M059J (cell line): Measurements from ENCODE around the gene LYPD4. TPM values are rescaled to one million over a fixed set of nuclear protein-coding genes. Genes with fewer than 3 reads are reported as not detected.

Source experiments
- DNase-seq: peaks from one replicate; pipeline ENCODE4 v3.0.0-alpha.2; 2012; ENCODE audit warnings: low read depth
- total RNA-seq: library from RNA; depleted of rRNA; stranded (reverse); fragments of >200 nt; shearing (Covaris generic); gene quantifications from 2 replicates; pipeline ENCODE4 v1.2.3, GENCODE V29; 2014

Gene LYPD4
- total RNA-seq, 1 experiment from 2014 or later, result not detected

DNA sequence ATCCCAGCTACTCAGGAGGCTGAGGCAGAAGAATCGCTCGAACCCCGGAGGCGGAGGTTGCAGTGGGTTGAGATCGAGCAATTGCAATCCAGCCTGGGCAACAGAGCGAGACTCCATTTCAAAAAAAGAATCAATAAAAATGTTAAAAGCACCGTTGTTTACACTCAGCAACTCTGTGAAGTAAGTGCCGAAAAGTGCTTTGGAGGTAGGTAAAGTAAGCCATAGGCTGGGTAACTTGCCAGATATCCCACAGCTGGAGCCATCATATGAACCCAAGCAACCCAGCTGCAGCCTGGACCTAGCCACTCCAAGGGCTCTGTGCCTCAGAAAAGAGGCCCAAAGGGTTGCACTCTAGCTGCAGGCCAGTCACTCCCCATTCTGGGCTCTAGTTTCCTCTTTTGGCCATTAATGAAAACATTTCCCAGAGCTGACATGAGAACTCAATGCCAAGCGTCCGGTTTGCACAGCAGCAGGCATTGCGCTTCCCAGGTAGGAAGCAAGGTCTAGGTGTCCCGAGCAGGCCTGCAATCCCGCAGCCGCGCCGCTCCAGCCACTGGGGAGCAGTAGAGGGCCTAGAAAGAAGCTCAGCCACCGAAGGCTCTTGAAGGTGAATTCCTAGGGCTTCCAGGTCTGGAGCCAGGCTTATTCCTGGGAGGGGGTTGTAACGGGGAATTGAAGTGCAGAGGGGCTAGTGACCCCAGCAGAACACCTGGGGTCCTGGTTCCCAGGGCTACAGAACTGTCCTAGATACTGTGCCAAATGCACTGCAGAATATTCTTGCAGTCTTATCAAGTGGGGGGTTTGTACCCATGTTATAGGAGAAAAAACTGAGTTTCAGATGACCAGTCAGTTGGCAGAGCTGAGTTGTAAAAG lies 28.5 kb upstream of the LYPD4 start:
- DNase-seq, result peak; percentile 74

DNA sequence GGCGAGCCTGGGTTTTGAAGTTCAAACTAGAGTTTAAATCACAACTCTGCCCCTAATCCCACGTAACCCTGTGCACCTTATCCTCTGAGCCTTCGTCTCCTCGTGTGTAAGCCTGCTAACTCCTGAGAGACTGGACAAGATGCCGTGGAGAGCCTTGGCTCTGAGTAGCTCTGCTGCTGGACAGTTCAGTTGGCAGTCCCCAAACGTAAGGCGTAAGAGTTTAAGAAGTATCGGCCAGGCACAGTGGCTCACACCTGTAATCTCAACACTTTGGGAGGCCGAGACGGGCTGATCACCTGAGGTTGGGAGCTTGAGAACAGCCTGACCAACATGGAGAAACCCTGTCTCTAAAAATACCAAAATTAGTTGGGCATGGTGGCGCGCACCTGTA lies 27.9 kb upstream of the LYPD4 start:
- DNase-seq, result no peak

DNA sequence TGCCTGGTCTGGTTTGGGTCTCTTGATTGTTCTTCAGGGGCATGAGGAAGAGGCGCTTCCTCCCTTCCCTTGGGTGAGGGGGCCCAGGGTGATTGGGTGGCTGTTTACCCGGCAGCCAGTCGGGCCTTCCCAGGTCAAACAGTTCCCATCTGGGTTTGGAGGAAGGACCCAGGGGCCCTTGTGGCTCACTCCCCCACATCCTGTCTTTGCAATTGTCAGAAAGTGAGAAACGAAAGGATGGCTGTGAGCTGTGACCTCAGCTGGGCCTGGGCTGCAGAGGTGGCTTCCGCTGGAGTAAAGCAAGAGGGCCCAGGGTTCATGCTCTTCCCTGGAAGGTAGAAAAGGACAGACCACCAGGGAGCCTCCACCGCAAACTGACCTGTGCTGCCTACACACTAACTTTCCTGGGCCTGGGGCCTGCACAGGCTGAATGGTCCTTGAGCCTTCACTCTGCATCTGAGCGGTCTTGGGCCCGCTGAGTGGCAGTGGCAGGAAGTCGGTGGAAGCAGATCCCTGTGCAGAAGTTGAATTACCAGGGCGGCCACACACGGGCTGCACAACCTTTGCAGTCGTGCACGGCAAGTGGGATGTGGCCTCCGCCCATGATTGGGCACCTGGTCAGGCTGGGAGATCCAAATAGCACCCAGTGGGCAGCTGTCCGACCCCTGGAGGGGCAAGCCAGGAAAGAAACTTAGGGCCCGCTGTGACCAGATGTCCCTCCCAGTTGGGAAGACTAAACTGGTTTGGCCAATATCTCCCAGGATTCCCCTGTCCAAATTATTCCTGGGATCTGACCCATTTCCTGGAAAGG lies 27.3 kb upstream of the LYPD4 start:
- DNase-seq, result no peak

DNA sequence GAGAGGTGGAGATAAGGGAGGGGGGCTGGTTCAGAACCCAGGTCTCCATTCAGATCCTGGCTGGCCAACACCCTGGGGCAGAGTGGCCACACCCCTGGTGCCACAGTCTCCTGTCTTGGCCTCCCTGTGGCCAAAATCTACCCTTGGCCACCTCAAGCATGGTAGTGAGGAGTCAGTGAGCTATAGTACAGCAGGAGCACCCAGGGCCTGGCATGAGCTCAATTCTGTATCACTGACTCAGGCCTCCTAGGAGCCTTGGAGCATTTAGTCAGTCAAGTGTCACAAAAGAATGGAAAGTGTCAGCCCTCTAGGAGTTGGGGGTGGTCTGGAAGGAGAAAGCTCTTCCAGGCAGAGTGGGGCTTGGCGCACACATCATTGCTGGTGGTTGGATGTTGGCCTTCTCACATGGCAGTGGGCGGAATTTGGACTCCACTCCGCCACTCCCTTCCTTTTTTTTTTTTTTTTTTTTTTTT lies 26.0 kb upstream of the LYPD4 start:
- DNase-seq, result peak; percentile 70

DNA sequence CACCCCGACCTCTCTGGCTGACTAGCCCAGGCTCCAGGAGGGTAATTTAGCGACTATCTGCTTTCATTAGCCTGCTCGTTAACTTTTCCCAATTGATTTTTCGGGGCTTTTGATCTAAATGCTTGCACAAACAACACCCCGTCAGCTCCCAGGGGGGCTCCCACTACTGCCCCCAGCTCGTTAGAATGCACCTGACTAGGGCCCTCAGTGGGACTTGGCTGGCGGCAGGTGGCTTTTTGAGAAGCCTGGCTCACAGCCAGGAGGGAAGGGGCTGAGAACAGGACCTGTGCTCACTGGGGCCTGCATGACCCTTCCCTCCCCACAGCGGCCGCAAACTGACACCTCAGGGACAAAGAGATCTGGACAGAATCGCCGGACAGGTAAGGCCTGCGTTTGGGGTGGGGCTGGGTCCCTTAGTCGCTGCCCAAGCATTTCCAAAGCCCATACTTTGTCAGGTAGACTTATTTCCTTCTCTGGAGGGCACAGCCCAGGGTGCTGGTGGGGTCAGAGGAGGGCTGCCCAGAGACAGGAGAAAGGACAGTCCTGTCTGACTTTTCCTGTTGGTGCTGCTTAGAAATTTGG lies 25.0 kb upstream of the LYPD4 start:
- DNase-seq, result no peak

DNA sequence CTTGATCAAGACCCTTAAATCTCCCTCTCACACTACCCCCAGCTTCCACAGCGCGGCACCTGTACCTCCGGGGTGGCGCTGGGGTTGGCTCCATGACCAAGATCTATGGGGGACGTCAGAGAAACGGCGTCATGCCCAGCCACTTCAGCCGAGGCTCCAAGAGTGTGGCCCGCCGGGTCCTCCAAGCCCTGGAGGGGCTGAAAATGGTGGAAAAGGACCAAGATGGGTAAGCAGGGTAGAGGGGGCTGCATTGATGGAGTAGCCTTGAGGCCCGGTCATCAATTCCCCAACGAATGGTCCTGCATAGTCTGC lies 24.5 kb upstream of the LYPD4 start:
- no peak for DNase-seq

DNA sequence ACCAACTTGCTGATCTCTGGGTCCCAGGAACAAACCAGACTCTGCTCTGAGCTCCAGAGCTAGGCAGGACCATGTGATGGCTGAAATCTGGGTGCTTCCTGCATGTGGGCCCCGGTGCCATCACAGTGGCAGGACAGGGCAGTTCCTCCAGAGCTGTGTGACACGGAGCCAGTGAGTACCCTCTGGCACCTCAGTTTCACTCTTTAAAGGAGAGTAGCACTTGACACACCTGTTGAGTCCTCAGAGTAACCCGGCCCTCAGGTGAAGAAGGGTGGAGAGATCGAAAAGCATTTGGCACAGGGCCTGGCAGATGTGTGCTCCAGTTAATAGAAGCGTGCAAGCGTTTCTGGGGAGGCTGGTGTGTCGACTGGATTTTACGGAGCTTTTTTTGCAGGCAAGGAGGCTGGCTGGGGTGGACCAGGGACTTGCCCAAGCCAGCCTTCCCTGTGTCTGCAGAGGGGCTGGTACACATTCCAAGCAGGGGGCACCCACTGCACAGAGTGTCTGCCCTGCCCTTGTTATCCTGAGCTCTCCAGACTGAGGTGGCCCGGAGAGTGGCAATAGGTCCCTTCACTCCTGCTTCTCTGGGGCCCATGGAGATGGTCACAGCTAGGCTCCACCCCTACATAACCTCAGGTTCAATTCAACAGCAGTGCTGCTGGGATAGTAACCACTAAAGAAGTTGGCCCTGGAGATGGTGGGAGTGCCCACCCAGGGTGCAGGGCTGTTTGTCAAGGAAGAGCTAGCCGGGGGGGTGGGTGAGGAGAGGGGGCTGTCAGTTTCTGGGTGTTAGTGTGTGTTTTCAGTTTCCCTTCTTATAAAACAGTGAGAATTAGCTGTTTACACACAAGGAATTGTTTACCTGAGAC lies 23.9 kb upstream of the LYPD4 start:
- no peak for DNase-seq

DNA sequence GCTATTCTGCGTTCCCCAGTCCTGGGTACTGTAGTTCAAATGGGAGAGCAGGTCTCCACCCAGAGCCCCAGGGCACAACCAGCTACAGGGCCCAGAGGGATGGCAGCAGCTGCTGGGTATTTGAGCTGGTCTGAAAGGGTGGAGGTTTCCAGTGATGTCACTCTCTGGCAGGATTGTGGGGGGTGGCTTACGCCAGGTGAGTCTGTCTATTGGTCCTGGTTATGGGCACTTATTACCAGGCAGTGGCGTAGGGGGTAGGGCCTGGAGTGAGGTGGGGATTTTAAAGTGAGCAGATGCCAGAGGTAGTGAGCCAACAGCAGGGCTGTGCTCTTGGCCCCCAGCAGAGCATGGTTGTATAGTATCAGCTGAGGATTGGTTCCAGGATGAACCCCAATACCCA lies 21.8 kb upstream of the LYPD4 start:
- no peak for DNase-seq

DNA sequence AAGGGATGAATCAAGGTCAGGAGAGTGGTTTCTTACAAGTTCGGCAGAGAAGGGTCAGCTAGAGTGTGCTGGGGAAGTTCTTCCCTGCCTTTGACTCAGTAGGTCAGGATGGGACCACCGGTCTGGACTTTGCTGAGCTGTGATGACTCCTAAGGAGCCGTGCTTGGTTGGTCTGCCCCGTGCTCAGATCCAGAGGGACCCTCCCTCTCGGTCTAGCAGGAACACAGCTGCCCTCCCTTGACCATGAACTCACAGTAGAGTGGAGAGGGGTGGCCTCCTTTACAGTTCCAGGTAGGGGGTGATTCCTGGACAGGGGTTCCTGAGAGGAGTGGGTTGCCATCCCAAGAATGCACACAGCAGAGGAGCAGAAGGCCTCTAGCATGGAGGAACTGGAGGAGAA lies 19.9 kb upstream of the LYPD4 start:
- DNase-seq, result no peak

DNA sequence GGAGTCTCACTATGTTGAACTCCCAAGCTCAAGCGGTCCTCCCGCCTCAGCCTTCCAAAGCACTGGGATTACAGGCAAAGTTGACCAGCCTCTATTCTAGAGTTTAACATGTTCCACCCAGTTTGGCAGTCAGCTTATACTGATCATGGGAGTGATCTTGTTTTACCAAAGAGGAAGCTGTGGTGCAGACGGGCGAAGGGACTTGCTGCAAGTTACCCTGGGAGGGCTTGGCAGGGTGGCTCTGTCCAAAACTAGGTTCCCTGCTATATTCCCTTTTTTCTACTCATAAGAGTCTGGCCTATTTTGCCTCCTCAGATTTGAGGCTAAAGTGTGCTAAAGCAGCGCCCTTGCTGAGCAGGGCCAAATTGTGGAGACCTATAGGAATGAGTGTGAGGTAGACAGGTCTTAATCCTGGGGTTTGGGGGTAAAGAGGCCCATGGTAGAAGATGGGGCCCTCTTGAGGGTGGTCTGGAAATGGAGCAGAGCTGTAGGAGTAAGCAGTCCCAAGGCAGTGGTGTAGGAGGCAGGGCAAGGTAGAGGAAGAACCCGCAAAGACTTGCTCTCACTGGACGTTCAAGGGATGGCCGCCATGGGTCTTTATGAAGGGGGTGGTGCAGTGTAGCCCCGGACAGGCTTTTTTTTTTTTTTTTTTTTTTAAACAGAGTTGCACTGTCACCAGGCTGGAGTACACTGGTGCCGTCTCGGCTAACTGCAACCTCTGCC lies 18.9 kb upstream of the LYPD4 start:
- DNase-seq, result no peak

DNA sequence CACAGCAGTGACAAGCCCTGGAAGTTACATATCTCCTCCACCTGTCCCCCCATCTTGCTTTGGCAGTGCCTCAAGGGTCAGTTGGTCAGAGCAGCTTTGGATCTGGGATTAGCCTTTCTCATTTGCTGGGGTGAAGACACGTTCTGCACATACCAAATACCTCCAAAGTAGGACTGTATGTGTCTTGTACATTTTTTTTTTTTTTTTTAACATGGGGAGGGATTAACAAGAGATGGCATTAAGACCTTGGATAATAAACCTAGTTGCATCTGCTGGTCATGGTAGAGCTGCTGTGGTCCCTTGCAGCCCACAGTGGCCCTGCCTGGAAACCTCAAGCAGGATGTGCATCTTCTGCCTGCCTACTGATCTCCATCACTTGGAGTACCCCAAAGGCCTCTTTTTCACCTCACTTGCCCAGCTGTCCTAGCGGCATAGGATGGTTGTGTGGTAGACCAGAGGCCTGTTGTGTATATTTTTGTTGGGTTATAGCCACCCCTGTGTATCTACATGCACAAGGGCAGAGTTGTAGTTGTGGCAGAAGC lies 18.0 kb upstream of the LYPD4 start:
- no peak for DNase-seq

DNA sequence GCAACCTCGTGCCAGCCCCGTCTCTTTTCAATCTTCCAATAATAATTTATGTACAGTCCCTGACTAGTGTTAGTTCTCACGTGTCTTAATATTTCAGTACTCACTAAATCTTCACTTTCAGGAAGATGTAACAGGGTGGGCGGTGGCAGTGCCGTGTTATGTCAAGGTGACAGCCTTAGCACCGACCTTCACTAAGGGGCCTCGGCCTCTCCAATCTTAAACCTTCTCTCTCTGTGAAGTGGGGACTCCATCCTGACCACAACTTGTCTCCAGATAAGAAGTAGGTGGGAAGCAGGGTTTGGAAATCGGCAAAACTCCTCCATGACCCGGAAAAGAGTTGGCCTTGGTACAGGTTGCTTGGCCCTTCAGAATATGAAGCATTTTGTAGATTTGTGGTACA lies 17.4 kb upstream of the LYPD4 start:
- DNase-seq, result no peak

DNA sequence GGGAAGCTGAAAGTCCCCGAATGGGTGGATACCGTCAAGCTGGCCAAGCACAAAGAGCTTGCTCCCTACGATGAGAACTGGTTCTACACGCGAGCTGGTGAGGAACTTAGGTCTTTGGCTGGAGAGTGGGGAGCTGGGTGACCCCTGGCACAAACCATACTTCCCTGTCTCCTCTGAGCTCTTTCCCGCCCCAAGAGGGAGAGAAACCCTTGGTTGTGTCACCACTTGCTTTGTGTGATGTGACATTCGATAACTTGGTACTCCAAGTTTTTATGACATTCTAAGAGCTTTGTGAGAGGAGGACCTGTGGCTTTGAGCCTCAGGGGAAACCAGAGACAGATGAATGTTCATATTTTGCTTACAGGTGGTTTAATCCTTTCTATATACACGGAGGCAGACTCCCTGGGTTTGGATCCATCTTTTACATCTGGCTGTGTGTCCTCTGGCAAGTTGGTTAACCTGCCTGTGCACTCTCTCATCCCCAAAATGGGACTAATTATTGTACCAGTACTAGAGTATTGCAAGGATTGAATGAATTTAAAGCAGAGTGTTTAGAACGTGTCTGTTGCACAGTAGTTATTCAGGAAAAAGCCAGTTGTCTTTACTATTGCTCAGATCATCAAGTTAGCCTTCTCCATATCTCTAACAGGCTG lies 16.8 kb upstream of the LYPD4 start:
- no peak for DNase-seq

DNA sequence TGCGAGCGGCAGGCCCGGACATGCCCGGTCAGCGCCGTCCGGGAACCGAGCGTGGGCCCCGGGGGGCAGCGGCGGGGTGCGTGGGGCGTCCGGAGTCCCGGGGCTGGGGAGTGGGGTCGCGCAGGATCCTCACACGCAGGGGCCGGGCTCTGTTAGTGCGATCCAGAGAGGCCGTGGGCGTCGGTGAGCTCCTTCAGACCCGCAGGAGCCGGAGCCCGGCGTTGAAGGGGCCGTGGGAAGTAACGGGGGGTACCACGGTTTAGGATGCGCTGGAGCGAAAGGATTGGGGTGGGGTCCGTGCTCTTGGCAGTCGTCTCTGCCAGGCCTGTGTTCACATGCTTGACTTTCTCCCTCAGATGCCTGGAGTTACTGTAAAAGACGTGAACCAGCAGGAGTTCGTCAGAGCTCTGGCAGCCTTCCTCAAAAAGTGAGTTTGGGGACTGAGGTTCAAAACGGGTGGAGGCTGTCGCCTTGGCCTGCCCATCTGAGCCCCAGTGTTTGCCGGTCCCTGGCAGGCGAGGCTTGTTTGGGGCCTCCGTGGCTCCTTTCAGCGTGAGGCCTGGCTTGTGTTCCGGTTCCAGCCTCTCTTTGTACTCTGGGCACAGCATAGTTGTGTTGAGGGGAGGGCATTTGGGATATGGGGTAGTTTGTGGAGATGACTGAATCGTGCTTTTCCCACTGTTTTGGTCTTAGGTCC lies 16.1 kb upstream of the LYPD4 start:
- DNase-seq, result no peak

DNA sequence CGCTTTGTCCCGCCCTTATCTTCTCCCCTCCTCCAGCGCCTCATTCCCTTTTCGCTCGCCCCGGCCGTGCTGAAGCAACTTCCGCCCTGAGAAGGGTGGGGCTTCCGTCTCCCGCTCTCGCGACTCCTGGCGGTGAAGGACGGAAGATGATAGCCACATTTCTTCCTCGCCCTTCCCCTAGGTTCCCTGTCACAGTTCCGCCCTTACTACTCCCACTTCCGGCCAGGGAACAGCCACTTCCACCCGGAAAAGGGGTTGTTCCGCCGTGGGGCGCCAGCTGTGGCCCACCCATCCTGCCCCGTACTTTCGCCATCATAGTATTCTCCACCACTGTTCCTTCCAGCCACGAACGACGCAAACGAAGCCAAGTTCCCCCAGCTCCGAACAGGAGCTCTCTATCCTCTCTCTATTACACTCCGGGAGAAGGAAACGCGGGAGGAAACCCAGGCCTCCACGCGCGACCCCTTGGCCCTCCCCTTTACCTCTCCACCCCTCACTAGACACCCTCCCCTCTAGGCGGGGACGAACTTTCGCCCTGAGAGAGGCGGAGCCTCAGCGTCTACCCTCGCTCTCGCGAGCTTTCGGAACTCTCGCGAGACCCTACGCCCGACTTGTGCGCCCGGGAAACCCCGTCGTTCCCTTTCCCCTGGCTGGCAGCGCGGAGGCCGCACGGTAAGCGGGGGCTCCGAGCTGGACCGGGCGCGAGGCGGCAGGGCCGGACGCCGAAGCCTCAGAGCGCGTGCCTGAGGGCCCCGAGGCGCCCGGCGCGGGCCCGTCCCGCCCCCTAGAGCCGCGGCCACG lies 15.3 kb upstream of the LYPD4 start, which contains the start of gene RPS19:
Gene RPS19, plus strand, starts transcription at position 638 of the 801 bp plus-strand sequence. CDS start 520 bp downstream, outside the sequence.
- peak; percentile 98 for DNase-seq

DNA sequence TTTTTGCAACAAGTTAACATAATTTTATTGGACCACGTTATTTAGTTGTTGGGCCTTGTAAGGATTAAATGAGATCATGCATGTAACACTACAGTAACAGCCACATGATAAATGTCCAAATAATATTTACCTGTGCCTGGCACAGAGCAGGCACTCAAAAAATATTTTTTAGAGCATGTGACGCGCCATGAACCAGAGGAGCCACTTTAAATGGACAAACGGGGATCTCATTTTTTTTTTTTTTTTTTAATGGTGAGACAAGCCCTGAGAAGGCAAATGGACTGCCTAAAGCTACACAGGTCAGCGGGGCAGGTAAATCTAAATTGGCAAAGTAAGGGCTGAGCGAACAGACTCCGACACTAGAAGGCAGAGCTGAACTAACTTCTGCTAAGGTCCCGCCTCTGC lies 14.7 kb upstream of the LYPD4 start:
- DNase-seq, result no peak

DNA sequence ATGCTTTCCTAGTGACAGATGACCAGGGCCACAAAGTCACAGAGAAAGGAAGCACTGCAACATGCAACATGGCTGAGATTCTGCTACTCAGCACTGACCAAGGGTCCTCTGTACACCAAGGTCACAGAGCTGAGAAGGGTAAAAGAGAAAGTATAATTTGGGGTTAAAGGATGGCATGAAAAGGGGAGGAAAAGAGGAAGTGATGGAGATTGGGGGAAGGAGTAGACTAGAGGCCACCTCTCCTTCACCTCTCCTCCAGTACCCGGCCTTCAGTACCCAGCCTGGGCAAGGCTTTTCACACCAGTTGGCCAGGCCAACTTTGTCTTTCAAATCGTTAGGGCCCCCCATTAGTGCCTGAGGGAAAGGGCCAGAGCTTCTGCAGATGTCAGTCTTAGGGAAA lies 9.3 kb upstream of the LYPD4 start:
- DNase-seq, result no peak

DNA sequence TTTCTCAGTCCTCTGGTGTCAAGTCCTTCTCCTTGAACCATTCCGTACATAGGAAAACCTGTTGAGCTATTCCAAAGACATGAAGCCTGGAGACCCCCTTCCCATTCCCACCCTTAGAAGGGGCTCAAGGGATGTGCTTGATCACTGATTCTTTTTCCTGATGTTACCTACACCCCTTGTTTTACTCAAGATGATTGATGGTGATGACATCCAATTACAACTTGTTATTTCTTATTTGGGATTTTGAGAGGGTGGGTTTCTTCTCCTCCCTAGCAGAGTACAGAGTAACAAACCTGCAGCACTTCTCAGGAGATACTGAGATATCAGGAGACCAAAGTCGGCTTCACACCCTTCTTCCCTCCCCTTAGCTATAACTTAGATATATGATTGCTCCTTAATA lies 8.9 kb upstream of the LYPD4 start:
- DNase-seq, result no peak

DNA sequence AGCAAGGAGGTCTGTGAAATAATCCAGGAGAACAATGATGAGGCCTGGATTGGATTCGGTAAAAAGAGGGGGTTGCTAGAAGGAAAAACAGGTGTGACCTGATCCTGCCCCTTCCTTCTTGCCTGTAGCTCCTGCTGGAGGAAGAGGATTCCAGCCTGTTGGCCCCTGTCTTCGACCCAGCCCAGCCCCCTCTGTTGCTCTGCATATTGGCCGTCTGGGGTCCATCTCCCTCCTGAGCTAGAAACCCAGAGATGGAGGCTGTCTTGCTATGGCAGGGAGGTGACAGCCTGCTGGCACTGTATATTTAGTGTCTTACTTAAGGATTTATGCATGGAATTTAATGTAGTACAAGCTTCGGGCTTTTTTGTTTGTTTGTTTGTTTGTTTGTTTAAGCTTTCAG lies 7.0 kb upstream of the LYPD4 start:
- DNase-seq, result no peak
